Hepatocyte (in vitro differentiated cells): Measurements from ENCODE around the gene TBX21. TPM values are rescaled to one million over a fixed set of nuclear protein-coding genes. Genes with fewer than 3 reads are reported as not detected.

Experiments used
- DNase-seq: peaks from one replicate; pipeline ENCODE4 v3.0.0-alpha.2; 2016; ENCODE audit warnings: low spot score
- H2AFZ ChIP-seq: fragments of 200-600 bp; sonication (generic); 2 replicates; pipeline ENCODE4 v1.6.0; 2016; ENCODE audit warnings: antibody characterized with exemption, mild to moderate bottlenecking
- H3K27ac ChIP-seq: fragments of 200-600 bp; sonication (generic); 2 replicates; pipeline ENCODE4 v1.5.1; 2016; ENCODE audit warnings: mild to moderate bottlenecking
- H3K27me3 ChIP-seq: fragments of 200-600 bp; sonication (generic); 2 replicates; pipeline ENCODE4 v1.6.1; 2016
- H3K36me3 ChIP-seq: fragments of 200-600 bp; sonication (generic); replicated peaks from 2 replicates; pipeline ENCODE4 v1.5.1; 2016; ENCODE audit warnings: low read depth; ENCODE audit not compliant: insufficient read depth
- H3K4me1 ChIP-seq: fragments of 200-600 bp; sonication (generic); 2 replicates; pipeline ENCODE4 v1.5.1; 2016; ENCODE audit warnings: mild to moderate bottlenecking, moderate library complexity; ENCODE audit not compliant: insufficient read depth
- H3K4me2 ChIP-seq: fragments of 200-600 bp; sonication (generic); 2 replicates; pipeline ENCODE4 v1.6.0; 2016
- H3K4me3 ChIP-seq: fragments of 200-600 bp; sonication (generic); 2 replicates; pipeline ENCODE4 v1.5.1; 2016; ENCODE audit warnings: mild to moderate bottlenecking
- H3K79me2 ChIP-seq: fragments of 200-600 bp; sonication (generic); 2 replicates; pipeline ENCODE4 v1.6.0; 2017; ENCODE audit warnings: mild to moderate bottlenecking
- H3K9me2 ChIP-seq: fragments of 200-600 bp; sonication (generic); replicated peaks from 2 replicates; pipeline ENCODE4 v1.6.0; 2017; ENCODE audit warnings: mild to moderate bottlenecking; ENCODE audit not compliant: insufficient read depth
- H3K9me3 ChIP-seq: fragments of 200-600 bp; sonication (generic); 2 replicates; pipeline ENCODE4 v1.5.1; 2016; ENCODE audit warnings: low read depth, mild to moderate bottlenecking
- H4K20me1 ChIP-seq: fragments of 200-600 bp; sonication (generic); 2 replicates; pipeline ENCODE4 v1.6.0; 2016; ENCODE audit warnings: mild to moderate bottlenecking; ENCODE audit not compliant: insufficient read depth, poor library complexity, severe bottlenecking
- CTCF ChIP-seq: fragments of 200-600 bp; sonication (generic); IDR thresholded peaks from 2 replicates; pipeline ENCODE4 v1.5.1; 2016; ENCODE audit warnings: antibody characterized with exemption, mild to moderate bottlenecking; ENCODE audit not compliant: poor library complexity
- EZH2 ChIP-seq: fragments of 200-600 bp; sonication (generic); IDR thresholded peaks from 2 replicates; pipeline ENCODE4 v1.6.1; 2016; ENCODE audit warnings: antibody characterized with exemption, mild to moderate bottlenecking, borderline replicate concordance
- EZH2phosphoT487 ChIP-seq: fragments of 200-600 bp; sonication (generic); IDR thresholded peaks from one replicate; pipeline ENCODE4 v1.6.1; 2018; ENCODE audit warnings: antibody characterized with exemption, mild to moderate bottlenecking, low read depth, moderate library complexity; ENCODE audit not compliant: unreplicated experiment, severe bottlenecking
- WGBS: methylation state at CpG from one replicate; pipeline ENCODE4 v1.1.6; 2016; ENCODE audit warnings: low lambda C conversion rate; ENCODE audit errors: missing lambda C conversion rate; 5-methylcytosine and 5-hydroxymethylcytosine counted together
- polyA plus RNA-seq: library from polyadenylated mRNA; unstranded; fragments of >200 nt; fragmentation: Nextera tagmentation; extraction: Ambion mirVana; gene quantifications from 2 replicates; pipeline ENCODE4 v1.2.1, GENCODE V29; 2016
- total RNA-seq: library from RNA; depleted of rRNA; stranded (reverse); fragments of >200 nt; gene quantifications from 2 replicates; pipeline ENCODE4 v1.2.3, GENCODE V29; 2014

Gene TBX21
- total and polyA plus RNA-seq, 2 experiments from 2014 or later: not detected

- Histone ChIP-seq H3K4me1 (no peaks in the 10 kb centered on the region), H3K4me3 (no peak overlapping the region), H3K27ac (no peak overlapping the region), H3K9me2 (no peaks in the 10 kb centered on the region), H3K36me3 (no peaks in the 10 kb centered on the region), H3K4me2 (no peak overlapping the region), H3K79me2 (no peaks in the 10 kb centered on the region), H3K9me3 (no peaks in the 10 kb centered on the region), H2AFZ (no peak overlapping the region), H4K20me1 (no peaks in the 10 kb centered on the region), H3K27me3 (peaks cover 59% of the 10 kb centered on the region)
- TF ChIP-seq CTCF (no peak), EZH2 (no peak), EZH2phosphoT487 (no peak)
- 80% methylated on average over 2 of the region's 2 CpGs for WGBS
- DNase-seq: no peak
These were observed 15.8 kb upstream of the TBX21 start for GRCh38 chr17:47717261-47717697.

GRCh38 chr17:47717979-47718621 is 14.9 kb upstream of the TBX21 start:
- no peak overlapping the region for H2AFZ ChIP-seq
- no peaks in the 10 kb centered on the region for H3K9me2 ChIP-seq
- no peaks in the 10 kb centered on the region for H3K4me1 ChIP-seq
- H3K4me2 ChIP-seq: no peak overlapping the region
- no peaks in the 10 kb centered on the region for H3K36me3 ChIP-seq
- no peaks in the 10 kb centered on the region for H4K20me1 ChIP-seq
- no peak for TF ChIP-seq CTCF
- no peaks in the 10 kb centered on the region for H3K9me3 ChIP-seq
- no peak overlapping the region for H3K27ac ChIP-seq
- WGBS: 54% methylated on average over 9 of the region's 9 CpGs
- no peak overlapping the region for H3K4me3 ChIP-seq
- DNase-seq: no peak
- peaks cover 66% of the 10 kb centered on the region for H3K27me3 ChIP-seq
- no peaks in the 10 kb centered on the region for H3K79me2 ChIP-seq

- Histone ChIP-seq H3K36me3 (no peaks in the 10 kb centered on the region), H3K9me3 (no peaks in the 10 kb centered on the region), H3K4me3 (no peak overlapping the region), H3K79me2 (no peaks in the 10 kb centered on the region), H4K20me1 (no peaks in the 10 kb centered on the region), H3K9me2 (no peaks in the 10 kb centered on the region), H3K4me1 (no peaks in the 10 kb centered on the region), H3K27ac (no peak overlapping the region), H3K27me3 (peaks cover 61% of the 10 kb centered on the region), H2AFZ (no peak overlapping the region), H3K4me2 (no peak overlapping the region)
- DNase-seq: no peak
- TF ChIP-seq EZH2: no peak
- TF ChIP-seq EZH2phosphoT487: no peak
- TF ChIP-seq CTCF: no peak
- WGBS: 77% methylated on average over 8 of the region's 8 CpGs
These were observed 14.2 kb upstream of the TBX21 start for GRCh38 chr17:47718634-47719405.
